Neuronal stem cell (in vitro differentiated cells): Measurements from ENCODE around the gene SMOC2.

ENCODE experiments used
- DNase-seq: peaks from one replicate; pipeline ENCODE4 v3.0.0-alpha.2; 2013; ENCODE audit warnings: low spot score
- H2AFZ ChIP-seq: one replicate; pipeline ENCODE4 v1.6.1; 2013; ENCODE audit warnings: mild to moderate bottlenecking, low read length, inconsistent platforms
- H2AK5ac ChIP-seq: 2 replicates; pipeline ENCODE4 v1.6.1; 2013; ENCODE audit warnings: low read depth, mild to moderate bottlenecking, inconsistent platforms, low read length, moderate library complexity, mixed read lengths
- H2BK120ac ChIP-seq: 2 replicates; pipeline ENCODE4 v1.6.1; 2013; ENCODE audit warnings: low read depth, mild to moderate bottlenecking, inconsistent platforms, low read length, moderate library complexity, mixed read lengths
- H2BK12ac ChIP-seq: one replicate; pipeline ENCODE4 v1.6.1; 2013; ENCODE audit warnings: low read length, inconsistent platforms
- H2BK15ac ChIP-seq: 2 replicates; pipeline ENCODE4 v1.6.1; 2013; ENCODE audit warnings: mild to moderate bottlenecking, low read length, inconsistent platforms, mixed read lengths
- H2BK5ac ChIP-seq: one replicate; pipeline ENCODE4 v1.6.1; 2013; ENCODE audit warnings: inconsistent platforms, mild to moderate bottlenecking, low read length, moderate library complexity
- H3K14ac ChIP-seq: one replicate; pipeline ENCODE4 v1.6.1; 2013; ENCODE audit warnings: low read length, inconsistent platforms
- H3K18ac ChIP-seq: 2 replicates; pipeline ENCODE4 v1.6.1; 2013; ENCODE audit warnings: low read length, inconsistent platforms
- H3K23ac ChIP-seq: 2 replicates; pipeline ENCODE4 v1.6.1; 2013; ENCODE audit warnings: low read depth, mild to moderate bottlenecking, mixed read lengths, low read length, inconsistent platforms; ENCODE audit not compliant: poor library complexity
- H3K27ac ChIP-seq: replicated peaks from 3 replicates; pipeline ENCODE4 v1.5.1; 2013; ENCODE audit warnings: low read length, inconsistent platforms
- H3K27me3 ChIP-seq, 3 experiments: 2 replicates each; pipeline ENCODE4 v1.6.1; 2013; ENCODE audit warnings: low read length in 3 of 3, mild to moderate bottlenecking in 2 of 3, inconsistent platforms in 1 of 3, low read depth in 1 of 3, mixed read lengths in 1 of 3, moderate library complexity in 1 of 3; ENCODE audit not compliant: control insufficient read depth in 3 of 3, insufficient read depth in 3 of 3
- H3K36me3 ChIP-seq, 2 donors: replicated peaks in 1 of 2; 2 replicates each; pipeline ENCODE4 v1.6.1; 2013; ENCODE audit warnings: low read length in 2 of 2; ENCODE audit not compliant: control insufficient read depth in 2 of 2, insufficient read depth in 2 of 2
- H3K4ac ChIP-seq: 2 replicates; pipeline ENCODE4 v1.6.1; 2013; ENCODE audit warnings: inconsistent platforms, mild to moderate bottlenecking, low read length, moderate library complexity
- H3K4me1 ChIP-seq, 2 donors: 1 replicate in 1 of 2; 2 replicates in 1 of 2; pipeline ENCODE4 v1.6.1; 2013; ENCODE audit warnings: low read length in 2 of 2, low read depth in 1 of 2; ENCODE audit not compliant: control insufficient read depth in 2 of 2, insufficient read depth in 1 of 2
- H3K4me2 ChIP-seq: one replicate; pipeline ENCODE4 v1.6.1; 2013; ENCODE audit warnings: mild to moderate bottlenecking, low read length, inconsistent platforms; ENCODE audit not compliant: insufficient read depth, poor library complexity, severe bottlenecking
- H3K4me3 ChIP-seq, 2 donors: 2 replicates each; pipeline ENCODE4 v1.5.1; 2013; ENCODE audit warnings: low read length in 2 of 2, mild to moderate bottlenecking in 2 of 2, inconsistent platforms in 1 of 2, moderate library complexity in 1 of 2
- H3K79me1 ChIP-seq: one replicate; pipeline ENCODE4 v1.6.1; 2013; ENCODE audit warnings: low read depth, mild to moderate bottlenecking, inconsistent platforms, low read length, moderate library complexity
- H3K9ac ChIP-seq: one replicate; pipeline ENCODE4 v1.6.1; 2013; ENCODE audit warnings: mild to moderate bottlenecking, low read depth, low read length, inconsistent platforms; ENCODE audit not compliant: poor library complexity
- H3K9me3 ChIP-seq, 2 donors: replicated peaks in 1 of 2; 2 replicates each; pipeline versions ENCODE3 to v1.6.1; 2013; ENCODE audit warnings: low read length in 2 of 2, mild to moderate bottlenecking in 2 of 2, inconsistent platforms in 1 of 2, low read depth in 1 of 2, mixed read lengths in 1 of 2, moderate library complexity in 1 of 2; ENCODE audit not compliant: control insufficient read depth in 2 of 2, insufficient read depth in 1 of 2
- H4K8ac ChIP-seq: one replicate; pipeline ENCODE4 v1.6.1; 2013; ENCODE audit warnings: low read depth, mild to moderate bottlenecking, inconsistent platforms, low read length, moderate library complexity
- H4K91ac ChIP-seq: one replicate; pipeline ENCODE4 v1.6.1; 2013; ENCODE audit warnings: low read length, low read depth, mild to moderate bottlenecking, inconsistent platforms; ENCODE audit not compliant: poor library complexity
- WGBS, 2 donors: extraction: QIAGEN DNeasy Blood & Tissue Kit; methylation state at CpG; one replicate each; pipeline ENCODE4 v1.1.7; 2013; ENCODE audit warnings: missing lambda C conversion rate in 2 of 2, mixed read lengths in 1 of 2; ENCODE audit not compliant: insufficient read length in 2 of 2, insufficient replicate concordance in 1 of 2; ENCODE audit errors: extremely low coverage in 2 of 2; 5-methylcytosine and 5-hydroxymethylcytosine counted together

Gene SMOC2

DNA sequence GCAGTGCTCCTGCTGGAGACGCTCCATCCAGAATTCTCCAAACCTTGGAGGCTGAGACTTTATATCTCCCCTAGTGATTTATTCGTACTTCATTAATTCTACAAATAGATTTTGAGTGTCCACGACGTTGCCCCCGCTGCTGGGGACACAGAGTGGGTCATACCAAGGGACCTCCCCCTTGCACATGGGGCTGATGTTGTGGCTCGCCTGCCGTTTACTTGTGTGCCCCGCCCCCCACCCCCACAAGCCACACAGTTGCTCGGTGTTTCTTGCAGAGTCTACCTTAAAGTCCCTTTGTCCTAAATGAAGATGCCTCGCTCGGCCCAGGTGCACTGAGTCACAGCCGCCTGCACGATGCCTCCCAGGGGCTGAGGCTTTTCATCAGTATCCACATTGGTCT is 20.3 kb upstream of the SMOC2 start:
- no peak overlapping the region for H3K4me3 ChIP-seq
- no peak overlapping the region for H3K23ac ChIP-seq
- H2BK5ac ChIP-seq, result no peak overlapping the region
- no peak overlapping the region for H2BK15ac ChIP-seq
- H3K4ac ChIP-seq, result no peak overlapping the region
- no CpG with 5 or more reads among the region's 13 CpGs for WGBS, 2 donors
- no peak overlapping the region for H2AFZ ChIP-seq
- H3K4me2 ChIP-seq, result no peak overlapping the region
- DNase-seq, result no peak
- peaks cover 3 to 8% of the 10 kb centered on the region in 2 donors for H3K4me1 ChIP-seq
- no peak overlapping the region for H4K91ac ChIP-seq
- H4K8ac ChIP-seq, result no peak overlapping the region
- peak overlapping the region; percentile 71 for H3K18ac ChIP-seq
- H3K27me3 ChIP-seq, result peaks cover 0 to 13% (median 0%) of the 10 kb centered on the region in 3 experiments
- no peaks in the 10 kb centered on the region for H3K9me3 ChIP-seq
- no peak overlapping the region for H3K14ac ChIP-seq
- H2AK5ac ChIP-seq, result no peak overlapping the region
- H3K27ac ChIP-seq, result no peak overlapping the region
- no peak overlapping the region for H2BK12ac ChIP-seq
- H3K9ac ChIP-seq, result peak overlapping the region; percentile 21
- no peaks in the 10 kb centered on the region for H3K79me1 ChIP-seq
- H2BK120ac ChIP-seq, result no peak overlapping the region
- H3K36me3 ChIP-seq, result no peaks in the 10 kb centered on the region

DNA sequence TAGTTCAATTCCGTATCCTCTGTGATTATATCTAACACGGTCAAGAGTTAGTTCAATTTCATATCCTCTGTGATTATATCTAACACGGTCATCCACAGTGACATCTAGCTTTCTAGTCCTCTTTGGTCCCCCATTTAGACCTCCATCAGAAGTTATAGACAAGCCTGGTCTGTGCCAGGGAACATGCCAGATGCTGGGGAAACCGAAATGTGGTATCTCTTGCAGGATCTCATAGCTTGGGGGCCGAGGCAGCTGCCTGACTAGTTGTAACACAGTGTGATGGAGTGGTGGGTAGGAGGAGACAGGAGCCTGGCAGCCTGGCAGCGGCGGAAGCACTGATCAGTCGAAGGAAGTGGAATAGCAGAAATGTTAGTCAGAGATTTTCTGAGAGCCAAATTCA is 13.8 kb upstream of the SMOC2 start:
- WGBS, 2 donors, result no CpG with 5 or more reads among the region's 8 CpGs
- Histone ChIP-seq H3K23ac (no peak overlapping the region), H3K27me3 (peaks cover 0 to 13% (median 0%) of the 10 kb centered on the region in 3 experiments), H2BK12ac (no peak overlapping the region), H2AFZ (no peak overlapping the region), H3K4me2 (no peak overlapping the region), H3K4ac (no peak overlapping the region), H2BK15ac (no peak overlapping the region), H2BK5ac (no peak overlapping the region), H2AK5ac (no peak overlapping the region), H3K36me3 (no peaks in the 10 kb centered on the region), H3K4me3 (no peak overlapping the region), H3K9me3 (no peaks in the 10 kb centered on the region), H3K4me1 (no peaks in the 10 kb centered on the region), H2BK120ac (no peak overlapping the region), H3K79me1 (no peaks in the 10 kb centered on the region), H3K18ac (no peak overlapping the region), H3K14ac (no peak overlapping the region), H4K91ac (no peak overlapping the region), H3K9ac (no peak overlapping the region), H4K8ac (no peak overlapping the region), H3K27ac (no peak overlapping the region)
- DNase-seq, result no peak

DNA sequence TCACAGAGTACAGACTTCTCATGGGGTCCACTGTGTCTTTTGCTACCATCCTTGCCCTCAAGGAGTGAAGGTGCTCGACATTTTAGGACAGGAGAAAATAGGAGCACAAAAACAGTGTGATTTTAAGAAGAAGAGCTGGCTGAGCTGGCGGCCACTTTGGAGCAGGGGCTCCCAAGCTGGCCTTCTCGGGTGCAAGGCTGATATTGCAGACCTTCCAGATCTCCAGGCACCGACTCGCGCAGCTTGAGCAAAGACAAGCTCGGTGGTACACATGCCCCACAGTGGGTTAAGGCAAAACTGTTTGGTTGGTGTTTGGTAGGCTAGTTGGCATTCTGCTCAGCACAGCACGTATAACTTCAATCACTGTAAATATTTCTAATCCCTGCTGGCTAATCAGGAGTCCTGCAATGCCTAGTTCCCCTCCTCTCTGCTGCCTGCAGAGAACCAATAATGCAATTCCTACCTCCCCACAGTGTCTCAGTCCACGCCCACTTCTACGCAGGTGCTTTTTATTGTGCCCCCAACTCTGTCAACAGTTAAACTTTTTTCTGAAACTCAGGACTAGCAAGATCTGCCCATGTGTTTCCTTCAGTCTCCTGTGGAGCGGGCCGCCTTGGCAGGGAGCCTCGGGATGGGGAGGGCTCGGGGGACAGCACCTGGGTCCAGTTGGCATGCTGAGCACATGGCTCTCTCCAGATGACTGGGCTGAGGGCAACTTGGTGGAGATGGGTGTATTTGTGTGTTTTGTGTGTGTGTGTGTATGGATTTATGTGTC is 12.7 kb upstream of the SMOC2 start:
- Histone ChIP-seq H2AFZ (no peak overlapping the region), H3K4me3 (no peak overlapping the region), H3K18ac (peak overlapping the region; percentile 68), H4K91ac (no peak overlapping the region), H3K23ac (no peak overlapping the region), H3K27me3 (peaks cover 0 to 13% (median 0%) of the 10 kb centered on the region in 3 experiments), H3K9ac (no peak overlapping the region), H3K14ac (no peak overlapping the region), H3K4ac (no peak overlapping the region), H2BK120ac (no peak overlapping the region), H3K79me1 (no peaks in the 10 kb centered on the region), H3K4me1 (no peaks in the 10 kb centered on the region), H2AK5ac (no peak overlapping the region), H3K9me3 (no peaks in the 10 kb centered on the region), H3K27ac (no peak overlapping the region), H2BK15ac (no peak overlapping the region), H2BK12ac (no peak overlapping the region), H3K4me2 (no peak overlapping the region), H2BK5ac (no peak overlapping the region), H4K8ac (no peak overlapping the region), H3K36me3 (no peaks in the 10 kb centered on the region)
- DNase-seq, result no peak
- no CpG with 5 or more reads among the region's 14 CpGs for WGBS, 2 donors

DNA sequence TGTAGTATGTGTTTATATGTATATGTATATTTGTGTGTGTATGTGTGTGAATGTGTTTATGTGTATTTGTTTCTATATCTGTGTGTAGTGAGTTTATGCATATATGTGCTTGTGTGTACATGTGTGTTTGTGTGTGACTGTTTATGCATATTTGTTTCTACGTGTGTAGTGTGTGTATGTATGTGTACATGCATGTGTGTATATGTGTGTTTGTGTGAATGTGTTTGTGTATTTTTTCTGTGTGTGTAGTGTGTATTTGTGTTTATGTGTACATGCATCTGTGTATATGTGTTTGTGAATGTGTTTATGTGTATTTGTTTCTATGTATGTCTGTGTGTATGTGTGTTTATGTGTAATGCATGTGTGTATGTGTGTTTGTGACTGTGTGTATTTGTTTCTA is 12.1 kb upstream of the SMOC2 start:
- Histone ChIP-seq H4K91ac (no peak overlapping the region), H3K14ac (no peak overlapping the region), H2BK12ac (no peak overlapping the region), H3K27me3 (peaks cover 0 to 13% (median 0%) of the 10 kb centered on the region in 3 experiments), H3K79me1 (no peaks in the 10 kb centered on the region), H3K23ac (no peak overlapping the region), H3K4me3 (no peak overlapping the region), H3K4me2 (no peak overlapping the region), H4K8ac (no peak overlapping the region), H3K9me3 (no peaks in the 10 kb centered on the region), H3K4ac (no peak overlapping the region), H2AFZ (no peak overlapping the region), H2BK15ac (no peak overlapping the region), H3K36me3 (no peaks in the 10 kb centered on the region), H3K4me1 (no peaks in the 10 kb centered on the region), H2BK5ac (no peak overlapping the region), H2AK5ac (no peak overlapping the region), H3K27ac (no peak overlapping the region), H3K9ac (no peak overlapping the region), H3K18ac (no peak overlapping the region), H2BK120ac (no peak overlapping the region)
- no peak for DNase-seq
- WGBS, 2 donors, result no CpG with 5 or more reads among the region's 1 CpG
